Activated T-helper 1 cell treated with Interleukin-2 at 50 U/mL for 16 hours (primary cell): ENCODE results near the gene AXIN1.
"Not testable (repeated sequence)": the region's sequence is repeated elsewhere in the genome, so short reads cannot be mapped to it uniquely, and the experiment has no call there.

Experiments used
- DNase-seq: peaks from one replicate; pipeline ENCODE4 v3.0.0-alpha.2; 2020; ENCODE audit warnings: low read depth

The AXIN1 gene

DNA sequence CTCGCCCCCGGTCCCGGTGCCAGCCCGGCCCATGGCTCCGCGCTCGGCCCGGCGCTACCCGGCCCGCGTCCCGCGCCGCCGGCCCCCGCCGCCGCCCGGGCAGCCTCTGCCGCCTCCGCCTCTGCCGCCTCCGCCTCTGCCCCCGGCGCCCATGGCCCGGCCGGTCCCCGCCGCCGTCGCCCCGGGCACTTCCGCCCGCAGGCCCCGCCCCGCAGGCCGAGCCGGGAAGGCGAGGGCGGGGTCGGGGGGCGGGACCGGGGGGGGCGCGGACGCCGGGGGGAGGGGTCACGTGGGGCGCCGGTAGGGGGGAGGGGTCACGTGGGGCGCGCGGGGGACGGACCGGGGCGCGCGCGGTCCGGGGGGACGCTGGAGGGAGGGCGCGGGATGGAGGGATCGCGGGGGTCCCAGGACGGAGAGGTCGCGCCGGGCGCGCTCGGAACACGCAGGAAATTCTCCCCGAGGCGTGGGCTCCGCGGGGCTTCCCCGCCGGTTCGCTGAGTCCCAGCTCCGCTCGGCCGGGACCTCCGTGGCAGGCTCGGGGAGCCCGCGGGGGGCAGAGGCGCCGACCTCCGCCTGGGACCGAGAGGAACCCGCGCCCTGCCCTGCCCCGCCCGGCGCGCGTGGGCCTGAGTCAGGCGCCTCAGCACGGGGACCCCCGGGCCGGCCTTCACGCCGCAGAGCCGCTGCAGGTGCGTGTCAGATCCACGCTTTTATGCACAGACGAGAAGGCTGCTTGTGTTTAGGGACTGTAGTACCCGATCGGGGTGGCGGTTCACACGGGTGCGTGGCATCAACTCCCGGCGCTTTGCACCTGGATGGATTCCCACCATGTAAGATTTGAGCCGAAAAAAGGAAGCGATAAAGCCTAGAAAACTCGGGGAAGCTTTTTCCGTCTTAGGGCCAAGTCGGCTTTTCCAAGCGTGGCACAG is 29.5 kb upstream of the AXIN1 start, which contains the start of gene PGAP6:
TSS of gene PGAP6 (minus strand) at position 190 of the 929 bp plus-strand sequence. CDS start at position 33, 157 bp downstream.
- DNase-seq, result peak; percentile 58

DNA sequence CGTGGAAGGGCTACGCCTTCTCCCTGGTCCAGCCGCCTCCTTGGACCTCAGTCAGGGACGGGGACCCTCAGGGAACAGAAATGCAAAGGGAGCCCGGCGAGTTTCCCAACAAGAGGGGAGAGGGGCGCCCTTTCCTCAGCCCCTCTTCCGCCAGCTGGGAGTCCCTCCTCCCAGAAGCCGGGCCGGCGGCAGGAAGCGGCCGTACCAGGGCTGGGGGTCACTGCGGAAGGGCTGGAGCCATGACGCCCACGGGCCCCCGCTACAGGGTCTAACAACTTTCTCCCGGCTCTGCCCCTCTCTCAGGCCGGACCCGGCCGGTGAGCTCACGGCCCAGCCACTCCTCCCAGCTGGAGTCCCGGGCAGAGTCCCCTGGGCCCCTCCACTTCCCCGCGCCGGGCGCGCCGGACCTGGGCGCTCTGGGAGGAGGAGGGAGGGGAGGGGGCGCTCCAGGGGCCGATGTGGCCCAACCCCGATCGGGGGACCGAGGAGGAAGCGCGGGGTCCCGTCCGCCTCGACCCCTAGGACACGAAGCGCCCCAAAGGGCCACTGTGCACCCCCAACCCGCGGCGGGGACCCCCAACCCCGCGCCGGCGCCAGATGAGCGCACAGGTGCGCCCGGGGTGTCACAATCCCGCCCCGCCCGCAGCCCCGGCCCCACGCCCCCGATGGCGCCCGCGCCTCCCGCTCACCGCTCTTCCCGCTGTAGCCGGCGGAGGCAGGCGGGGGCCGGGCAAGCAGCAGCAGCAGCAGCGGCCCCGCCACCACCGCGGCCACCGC is 28.7 kb upstream of the AXIN1 start:
- no peak for DNase-seq

DNA sequence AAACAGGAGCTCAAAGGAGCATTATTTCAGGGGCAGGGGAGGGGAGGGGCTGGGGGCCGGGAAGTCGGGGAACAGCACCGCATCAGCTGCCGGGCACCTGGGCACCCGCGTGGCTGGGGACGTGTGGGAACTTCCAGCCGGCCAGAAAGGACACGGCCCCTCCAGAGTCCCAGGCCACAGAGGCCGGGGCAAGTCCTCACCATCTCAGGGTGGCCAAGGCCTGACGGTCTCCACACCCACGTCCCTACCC is 28.2 kb upstream of the AXIN1 start:
- no peak for DNase-seq

DNA sequence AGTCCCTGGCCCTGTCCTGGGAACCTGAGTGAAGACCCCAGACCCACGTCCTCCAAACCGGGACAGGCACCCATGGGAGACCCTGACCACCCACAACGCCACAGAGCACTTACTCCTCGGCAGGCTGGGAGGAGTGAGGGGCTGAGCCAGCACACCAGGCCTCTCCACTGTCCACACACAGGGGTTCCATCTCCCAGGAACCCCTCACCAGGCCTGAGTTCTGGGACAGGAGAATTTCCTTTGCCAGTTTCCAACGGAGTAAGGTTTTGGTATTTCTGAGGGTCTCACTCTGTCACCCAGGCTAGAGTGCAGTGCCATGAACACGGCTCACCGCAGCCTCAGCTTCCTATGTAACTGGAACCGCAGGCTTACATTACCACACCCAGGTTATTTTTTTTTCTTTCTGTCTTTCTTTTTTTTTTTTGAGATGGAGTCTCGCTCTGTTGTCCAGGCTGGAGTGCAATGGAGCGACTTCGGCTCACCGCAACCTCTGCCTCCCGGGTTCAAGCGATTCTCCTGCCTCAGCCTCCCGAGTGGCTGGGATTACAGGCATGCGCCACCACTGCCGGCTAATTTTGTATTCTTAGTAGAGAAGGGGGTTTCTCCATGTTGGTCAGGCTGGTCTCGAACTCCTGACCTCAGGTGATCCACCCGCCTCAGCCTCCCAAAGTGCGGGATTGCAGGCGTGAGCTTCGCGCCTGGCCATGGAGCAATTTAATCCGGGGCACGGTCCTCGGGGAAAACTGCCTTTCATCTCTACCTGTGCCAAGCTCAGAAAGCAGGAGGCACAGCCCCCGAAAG is 27.6 kb upstream of the AXIN1 start:
- no peak for DNase-seq

DNA sequence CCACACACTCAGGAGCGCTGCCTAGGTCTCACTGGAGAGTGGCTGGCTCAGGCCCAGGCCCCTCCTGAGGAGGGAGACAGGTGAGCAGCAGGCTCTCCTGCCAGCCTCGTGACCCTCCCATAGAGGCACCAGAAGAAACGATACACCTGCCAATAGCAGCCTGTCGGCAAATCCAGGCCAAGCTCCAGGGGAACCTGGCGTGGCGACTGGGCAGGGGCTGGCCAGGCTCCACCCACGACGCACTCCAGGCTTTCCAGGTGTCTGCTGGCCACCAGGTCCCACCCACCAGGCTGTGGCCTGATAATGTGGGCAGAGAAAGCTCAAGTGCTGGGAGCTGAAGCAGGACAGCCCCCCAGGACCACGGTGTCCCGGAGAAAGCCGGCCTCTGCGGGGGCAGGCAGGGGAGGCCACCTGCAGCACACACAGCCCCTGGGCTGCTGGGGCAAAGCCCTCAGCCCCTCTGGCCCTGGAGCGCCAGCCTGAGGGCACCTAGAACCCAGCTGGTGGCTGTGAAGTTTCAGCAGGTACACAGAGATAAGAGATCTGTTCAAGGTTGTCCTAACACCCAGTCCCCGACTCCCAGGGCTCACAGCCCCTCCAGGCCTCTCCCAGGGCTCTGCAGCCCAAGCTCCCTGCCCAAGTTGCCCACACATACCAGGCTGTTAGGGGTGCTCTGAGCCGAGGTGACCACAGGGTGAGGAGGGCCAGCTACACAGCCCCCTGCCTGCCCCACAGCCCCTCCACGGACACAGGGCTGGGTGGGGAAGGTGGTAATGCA is 26.8 kb upstream of the AXIN1 start:
- no peak for DNase-seq

DNA sequence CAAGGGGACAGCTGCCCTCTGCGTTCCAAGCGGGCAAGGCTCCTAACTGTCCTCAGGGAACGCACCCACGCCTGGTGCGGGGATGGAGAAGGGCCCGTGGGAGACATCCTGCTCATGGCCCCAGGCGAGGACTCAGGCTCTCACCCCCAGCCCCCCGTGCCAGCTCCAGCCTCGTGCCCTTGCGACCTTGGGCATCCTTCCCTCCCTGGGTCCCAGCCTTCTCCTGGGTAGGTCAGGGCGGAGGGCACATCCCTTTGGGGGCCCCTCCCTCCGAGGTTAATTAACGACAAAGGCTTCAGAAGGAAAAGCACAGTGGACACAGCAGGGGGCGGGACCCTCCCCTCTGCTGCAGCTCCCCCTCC is 26.3 kb upstream of the AXIN1 start:
- no peak for DNase-seq

DNA sequence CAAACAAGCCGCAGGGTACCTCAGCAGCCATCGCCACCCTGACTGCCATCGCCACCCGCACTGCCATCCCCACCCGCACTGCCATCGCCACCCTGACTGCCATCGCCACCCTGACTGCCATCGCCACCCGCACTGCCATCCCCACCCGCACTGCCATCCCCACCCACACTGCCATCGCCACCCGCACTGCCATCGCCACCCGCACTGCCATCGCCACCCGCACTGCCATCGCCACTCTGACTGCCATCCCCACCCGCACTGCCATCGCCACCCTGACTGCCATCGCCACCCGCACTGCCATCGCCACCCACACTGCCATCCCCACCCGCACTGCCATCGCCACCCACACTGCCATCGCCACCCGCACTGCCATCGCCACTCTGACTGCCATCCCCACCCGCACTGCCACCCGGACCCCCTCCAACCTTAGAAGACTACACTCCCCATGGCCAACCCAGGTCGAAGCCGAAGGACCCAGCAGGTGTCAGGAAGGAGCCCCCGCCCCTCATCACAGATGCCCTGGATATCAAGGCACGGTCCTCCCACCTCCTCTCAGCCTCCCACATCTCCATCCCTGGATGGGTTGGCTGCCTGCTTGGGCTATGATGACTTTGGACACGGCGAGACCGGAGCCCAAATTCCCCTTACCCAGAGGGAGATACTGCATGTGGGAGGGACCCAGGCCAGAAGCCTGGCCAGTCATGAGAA is 25.7 kb upstream of the AXIN1 start:
- not testable (repeated sequence) for DNase-seq

DNA sequence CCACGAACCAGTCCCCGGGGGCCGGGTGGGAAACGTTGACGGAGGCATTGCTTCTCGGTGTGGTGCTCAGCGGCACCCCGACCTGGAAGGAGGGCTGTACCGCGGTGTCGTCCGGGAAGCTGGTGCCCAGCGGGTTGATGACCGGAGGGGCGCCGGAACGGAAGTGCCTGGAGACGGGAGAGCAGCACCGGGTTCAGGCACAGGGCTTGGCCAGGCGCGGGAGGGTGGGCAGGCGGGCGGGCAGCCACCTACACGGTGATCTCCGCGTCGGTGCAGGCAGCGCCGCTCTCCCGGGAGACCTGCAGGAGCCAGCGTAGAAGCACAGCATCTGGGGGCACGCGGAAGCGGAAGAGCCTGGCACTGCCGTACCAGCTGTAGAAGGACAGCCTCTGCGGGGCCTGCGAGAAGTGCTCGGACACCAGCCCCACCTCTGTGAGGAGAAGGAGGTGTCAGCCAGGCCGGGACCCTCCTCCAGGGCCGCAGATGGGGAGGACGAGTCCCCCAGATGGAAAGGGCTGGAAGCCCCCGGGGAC is 25.0 kb upstream of the AXIN1 start:
- no peak for DNase-seq

DNA sequence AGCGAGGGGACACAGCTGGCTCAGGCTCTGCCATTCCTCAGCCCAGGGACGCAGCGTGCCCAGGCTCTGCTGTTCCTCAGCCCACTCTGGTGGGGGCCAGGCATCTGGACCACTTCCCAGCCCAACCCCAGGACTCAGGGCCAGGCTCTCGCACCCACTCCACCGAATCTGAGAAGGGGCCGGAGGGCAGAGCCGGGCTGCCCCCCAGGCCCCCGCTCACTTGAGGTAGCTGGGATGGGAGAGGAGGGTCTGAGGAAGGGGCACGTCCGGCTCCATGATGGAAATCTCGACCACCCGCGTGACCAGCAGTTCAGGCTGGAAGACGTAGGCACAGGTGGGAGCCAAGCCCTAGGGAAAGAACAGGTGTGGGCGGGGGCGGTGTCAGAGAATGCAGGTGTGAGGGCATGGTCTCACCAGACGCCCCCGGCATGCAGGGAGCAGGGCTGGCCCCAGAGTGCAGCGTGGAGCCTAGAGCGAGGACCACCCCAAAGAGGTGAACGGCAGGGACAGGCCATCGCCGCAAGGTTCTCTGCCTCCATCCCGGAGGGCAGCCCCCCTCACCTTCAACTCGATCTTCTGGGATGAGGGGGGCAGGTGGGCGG is 24.4 kb upstream of the AXIN1 start:
- DNase-seq, result no peak

DNA sequence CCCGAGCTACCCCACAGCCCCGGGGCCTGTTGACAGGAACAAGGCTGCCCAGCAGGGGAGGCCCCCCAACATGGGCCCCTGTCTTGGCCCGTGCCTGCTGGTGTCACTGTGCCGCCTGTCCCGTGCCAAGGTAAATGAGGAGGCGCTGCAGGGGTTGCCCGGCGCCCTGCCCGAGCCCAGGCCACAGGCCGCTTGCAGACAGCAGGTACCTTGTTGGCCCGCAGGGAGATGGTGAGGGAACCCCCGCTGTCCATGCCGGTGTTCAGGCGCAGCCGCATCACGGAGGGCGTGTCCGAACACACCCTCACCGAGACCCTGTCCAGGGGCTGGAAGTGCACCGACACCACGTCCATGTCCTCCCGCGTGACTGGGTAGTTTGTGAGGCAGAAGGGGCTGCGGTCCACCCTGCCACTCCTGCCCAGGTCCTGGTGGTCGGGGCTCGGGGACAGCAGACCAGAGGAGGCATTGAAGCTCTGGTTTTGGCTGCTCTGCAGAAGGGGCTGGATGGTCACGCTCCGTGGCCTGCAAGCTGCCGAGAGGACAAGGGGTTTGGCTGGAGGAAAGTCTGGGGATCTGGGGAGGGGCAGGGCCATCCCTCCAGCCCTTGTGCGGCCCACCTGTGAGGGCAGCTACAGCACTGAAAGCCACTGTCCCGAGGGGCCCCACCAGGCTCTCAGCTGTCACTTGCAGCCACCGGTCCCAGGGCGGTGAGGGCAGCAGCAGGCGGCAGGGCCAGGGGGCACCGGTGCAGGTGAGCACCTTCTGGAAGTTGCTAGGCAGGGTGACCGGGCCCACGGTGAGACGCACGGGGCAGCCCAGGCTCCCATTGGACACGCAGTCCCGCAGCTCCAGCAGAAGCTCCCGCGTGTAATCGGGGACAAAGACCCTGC is 23.6 kb upstream of the AXIN1 start:
- DNase-seq, result no peak

DNA sequence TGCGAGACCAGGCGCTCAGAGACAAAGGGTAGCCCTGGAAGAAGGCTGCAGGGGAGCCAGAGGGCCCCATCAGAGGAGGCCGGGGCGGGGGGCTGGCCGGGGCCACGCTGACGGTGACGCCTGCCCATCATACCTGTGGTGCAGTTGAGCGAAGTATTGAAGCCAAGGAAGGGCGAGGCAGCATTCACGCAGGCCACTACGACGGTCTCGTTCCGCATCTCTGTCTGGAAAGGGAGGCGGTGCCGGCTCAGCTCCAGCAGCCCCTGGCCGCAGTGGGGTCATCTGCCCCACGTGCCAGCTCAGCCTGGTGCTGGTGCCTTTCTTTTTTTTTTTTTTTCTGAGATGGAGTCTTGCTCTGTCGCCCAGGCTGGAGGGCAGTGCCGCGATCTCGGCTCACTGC is 22.7 kb upstream of the AXIN1 start:
- no peak for DNase-seq

DNA sequence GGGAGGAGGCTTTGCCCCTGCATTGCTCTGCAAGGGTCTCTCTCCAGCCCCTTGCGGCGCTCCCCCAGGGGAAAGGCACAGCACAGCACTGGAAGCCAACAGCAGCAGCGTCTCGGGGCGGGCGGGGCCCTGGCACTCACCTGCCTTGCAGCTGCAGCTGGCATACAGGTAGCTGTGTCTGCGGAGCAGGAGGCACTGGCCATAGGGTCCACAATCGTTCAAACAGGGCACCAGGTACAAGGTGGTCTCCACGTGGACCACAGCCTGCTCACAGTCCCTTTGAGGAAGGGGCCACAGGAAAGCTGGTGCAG is 22.0 kb upstream of the AXIN1 start:
- DNase-seq, result no peak

DNA sequence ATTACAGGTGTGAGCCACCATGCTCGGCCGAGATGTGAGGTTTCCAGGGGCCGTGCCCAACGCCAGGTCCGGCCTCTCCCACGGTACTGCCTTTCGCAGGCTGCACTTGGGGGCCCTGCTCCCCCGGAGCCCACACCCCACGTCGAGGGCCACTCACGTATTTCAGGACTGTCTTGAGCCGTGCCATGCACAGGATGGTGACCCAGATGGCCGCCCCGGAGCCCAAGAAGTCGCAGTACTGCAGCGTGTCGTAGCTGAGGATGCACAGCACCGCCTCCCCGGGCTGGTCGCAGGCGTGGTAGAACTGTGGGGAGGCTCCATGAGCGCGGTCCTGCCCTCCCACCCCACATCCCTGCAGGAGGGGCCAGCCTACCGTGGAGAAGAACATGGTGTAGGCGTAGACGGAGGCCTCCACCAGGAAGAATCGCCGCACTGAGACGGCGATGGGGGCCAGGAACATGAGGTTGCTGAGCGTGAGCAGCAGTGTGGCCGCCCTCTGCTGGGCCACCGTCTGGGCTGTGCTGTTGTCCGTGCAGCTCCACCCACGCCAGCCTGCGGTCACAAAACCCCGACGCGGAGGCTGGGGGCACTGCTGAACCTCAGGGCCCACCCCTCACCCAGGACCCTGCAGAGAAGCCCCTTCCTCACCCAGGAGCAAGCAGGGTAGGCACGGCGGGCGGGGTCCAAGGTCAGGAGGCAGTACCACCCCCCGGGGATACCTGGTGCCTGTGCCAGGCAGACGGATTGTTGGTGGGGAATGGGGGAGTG is 21.5 kb upstream of the AXIN1 start:
- no peak for DNase-seq

DNA sequence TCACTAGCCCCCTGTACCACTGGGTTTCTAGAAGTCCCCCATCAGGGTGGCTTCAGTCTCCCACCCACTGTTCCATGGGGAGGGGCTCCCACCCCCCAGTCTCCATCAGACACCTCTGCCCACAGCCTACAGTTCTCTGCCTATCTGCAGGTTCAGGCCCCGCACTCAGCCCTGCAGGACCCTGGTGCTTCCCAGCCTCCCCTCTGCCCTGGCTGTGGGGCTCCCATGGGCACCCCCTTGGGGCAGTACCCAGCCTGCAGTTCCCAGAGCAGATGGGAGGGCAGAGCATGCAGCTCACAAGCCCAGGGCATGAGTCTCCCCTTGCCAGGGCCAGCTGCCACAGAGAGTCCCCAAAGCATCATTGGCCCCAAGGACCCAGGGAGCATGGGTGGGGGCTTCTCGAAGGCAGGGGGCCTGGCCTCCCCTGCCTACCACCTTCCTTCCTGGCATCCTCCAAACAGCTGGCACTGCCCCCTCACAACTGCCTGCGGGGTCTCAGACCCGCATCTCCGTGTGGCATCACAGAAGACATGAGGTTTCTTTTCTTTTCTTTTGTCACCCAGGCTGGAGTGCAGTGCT is 20.6 kb upstream of the AXIN1 start:
- DNase-seq, result no peak

DNA sequence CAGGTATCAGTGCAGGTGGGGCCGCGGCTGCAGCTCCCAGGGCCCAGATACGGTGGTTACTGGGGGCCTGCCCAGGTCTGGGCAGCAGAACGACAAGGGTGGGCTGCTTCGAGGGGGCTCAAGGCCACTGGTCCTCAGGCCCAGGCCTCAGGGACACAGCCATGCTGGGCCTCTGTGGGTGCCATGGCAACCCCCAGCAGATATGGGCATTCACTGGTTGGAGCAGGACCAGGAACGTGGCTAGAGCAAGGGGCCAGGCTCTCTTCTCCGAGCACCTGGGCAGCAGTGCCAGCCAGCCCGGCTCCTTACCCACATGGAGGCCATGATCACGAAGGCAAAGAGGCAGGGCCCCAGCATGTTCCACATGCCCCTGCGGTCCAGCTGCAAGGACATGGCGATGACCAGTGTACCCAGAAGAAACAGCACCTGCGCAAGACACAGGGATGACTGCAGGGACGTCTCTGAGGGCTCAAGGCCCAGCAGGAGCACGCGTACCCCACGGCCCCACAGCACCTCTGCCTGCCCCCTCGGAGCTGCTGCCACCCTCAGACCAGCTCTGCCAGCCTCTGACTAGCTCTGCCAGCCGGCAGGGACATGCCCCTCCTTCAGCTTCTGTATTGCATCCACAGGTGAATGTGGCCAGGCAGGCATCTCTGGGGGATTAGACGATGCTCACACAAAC is 19.9 kb upstream of the AXIN1 start:
- DNase-seq, result no peak

DNA sequence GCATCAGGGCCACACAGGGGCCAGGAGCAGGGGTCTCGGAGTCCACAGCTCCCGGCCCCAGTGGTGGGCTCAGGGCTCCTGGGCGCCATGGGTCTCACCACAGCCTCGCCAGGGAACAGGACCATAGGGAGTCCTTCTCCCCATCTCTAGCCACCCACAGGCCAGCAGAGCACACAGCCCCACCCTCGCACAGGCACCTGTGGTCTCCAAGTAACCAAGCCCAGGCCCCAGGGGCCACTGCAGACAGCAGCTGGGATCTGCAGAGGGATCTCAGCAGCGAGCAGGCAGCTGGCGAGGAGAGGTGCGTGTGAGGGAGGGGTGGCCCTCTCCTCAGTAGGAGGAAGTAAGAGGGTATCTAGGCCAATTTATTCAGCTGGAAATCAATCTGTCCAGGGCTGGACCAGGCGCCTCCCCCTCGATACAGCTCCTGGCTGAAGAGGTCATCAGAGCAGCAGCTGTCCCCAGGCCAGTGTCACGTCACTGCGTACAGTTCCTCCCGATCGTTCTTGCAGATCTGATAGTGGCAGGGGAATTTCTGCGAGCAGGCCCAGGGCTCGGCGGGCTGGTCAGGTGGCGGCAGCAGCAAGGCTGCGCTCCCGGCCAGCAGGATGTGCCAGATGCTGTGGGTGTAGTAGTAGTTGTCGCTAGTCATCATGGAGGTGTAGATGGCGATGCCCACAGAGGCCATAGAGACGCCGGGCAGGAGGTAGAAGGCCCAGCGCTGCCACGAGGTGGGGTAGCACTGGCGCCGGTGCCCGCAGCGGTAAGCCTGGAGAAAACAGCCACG is 19.2 kb upstream of the AXIN1 start:
- DNase-seq, result no peak

DNA sequence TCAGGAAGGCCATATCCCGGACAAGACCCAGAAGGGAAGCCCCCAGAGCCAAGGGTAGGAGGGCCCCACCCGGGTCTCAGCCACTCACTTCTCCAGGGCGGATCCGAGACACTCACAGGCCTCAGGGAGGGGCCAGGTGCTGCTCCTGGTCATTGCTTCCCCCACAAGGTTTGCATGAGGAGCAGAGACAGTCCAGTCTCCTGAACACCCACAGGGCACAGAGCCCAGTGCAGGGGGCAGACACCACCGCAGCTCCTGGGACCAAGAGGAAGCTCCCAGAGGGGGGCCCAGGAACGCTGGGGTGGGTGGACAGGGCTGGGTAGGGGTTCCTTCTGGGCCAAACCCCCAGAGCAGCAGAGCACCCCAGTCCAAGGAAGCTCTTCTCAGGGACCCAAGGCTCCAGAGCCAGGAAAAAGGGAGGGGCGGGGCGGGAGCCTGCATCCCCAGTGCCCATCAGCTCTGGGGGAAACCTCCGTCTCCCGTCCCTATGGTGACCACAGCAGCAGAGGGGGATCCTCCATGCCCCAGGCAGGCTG is 18.5 kb upstream of the AXIN1 start:
- DNase-seq, result no peak
